D341Med (cell line): ENCODE data around the gene KHSRP.
"Not testable (repeated sequence)": the region's sequence is repeated elsewhere in the genome, so short reads cannot be mapped to it uniquely, and the experiment has no call there.

Experiments
- DNase-seq: peaks from one replicate; pipeline ENCODE4 v3.0.0; 2012; ENCODE audit warnings: low spot score

Gene KHSRP

DNA sequence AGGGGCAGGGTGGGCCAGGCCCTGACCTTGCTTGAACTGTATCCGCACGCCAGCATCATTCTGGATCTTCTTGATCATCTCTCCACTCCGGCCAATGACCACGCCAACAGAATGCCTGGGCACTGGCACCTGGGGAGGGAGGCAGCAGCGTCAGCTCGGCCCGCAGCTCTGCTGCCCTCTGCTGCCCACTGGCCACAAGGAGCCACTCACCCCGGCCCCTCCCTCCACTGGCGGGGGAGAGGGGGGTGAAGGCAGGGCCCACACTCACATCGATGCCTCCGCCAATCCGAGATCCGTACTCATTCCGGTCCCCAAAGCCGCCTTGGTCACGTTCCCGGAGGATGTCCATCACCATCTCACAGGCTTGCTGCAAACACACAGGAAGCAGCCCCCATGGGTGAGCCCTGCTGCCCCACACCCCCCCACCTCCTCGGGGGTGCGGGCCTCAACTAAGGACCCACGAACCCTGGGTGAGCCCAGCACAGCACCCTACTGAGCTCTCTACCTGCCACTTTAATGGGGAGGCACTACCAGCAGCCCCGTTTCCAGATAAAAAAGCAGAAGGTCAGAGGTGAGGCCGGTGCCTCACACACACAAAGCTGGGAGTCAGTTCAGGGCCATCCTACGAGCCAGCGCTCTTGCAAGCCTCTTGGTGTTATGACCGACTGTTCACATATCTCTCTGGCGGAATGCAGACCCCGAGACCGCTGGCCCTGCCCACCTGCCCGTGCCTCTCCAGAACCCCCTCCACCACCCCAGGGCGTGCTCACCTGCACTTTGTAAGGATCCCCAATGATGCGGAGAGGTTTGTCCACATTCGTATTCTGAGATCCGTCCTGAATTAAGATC lies 6.7 kb downstream of the KHSRP start:
- DNase-seq, result no peak

DNA sequence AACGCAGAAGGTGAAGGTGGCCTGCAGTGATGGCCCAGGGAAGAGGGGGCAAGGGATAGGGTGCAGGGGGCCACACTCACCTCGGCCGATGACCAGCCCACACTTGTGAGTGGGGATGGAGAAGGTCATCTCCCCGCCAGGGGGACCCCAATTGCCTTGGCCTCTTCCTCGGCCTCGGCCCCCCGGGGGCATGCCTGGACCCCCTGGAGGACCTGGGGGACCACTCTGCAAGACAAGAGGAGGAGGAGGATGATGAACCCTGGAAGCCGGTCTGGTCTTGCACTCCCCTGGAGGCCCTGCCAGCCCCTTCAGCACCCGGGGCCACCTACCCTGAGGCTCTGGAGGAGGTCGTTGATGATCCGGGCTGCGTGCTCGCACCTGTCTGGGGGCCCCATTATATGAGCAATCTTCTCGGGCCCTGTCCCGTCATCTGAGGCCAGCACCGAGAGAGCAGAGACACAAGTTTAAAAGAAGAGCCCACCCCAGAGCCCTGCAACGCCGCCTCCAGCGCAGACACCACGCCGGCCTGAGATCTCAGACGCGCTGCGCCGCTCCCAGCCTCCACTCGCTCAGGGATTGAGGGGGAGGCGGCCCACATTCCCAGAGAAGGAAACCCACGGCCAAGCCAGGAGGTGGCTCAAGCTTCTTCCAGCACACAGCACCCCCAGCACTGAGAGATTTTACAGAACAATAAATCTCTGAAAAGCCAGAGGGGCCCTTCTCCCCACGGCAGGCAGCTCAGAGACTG lies 7.8 kb downstream of the KHSRP start:
- no peak for DNase-seq

GRCh38 chr19:6415591-6416190 lies 8.9 kb downstream of the KHSRP start:
- no peak for DNase-seq

- no peak for DNase-seq
Measured at GRCh38 chr19:6414793-6415590, 9.6 kb downstream of the KHSRP start.

DNA sequence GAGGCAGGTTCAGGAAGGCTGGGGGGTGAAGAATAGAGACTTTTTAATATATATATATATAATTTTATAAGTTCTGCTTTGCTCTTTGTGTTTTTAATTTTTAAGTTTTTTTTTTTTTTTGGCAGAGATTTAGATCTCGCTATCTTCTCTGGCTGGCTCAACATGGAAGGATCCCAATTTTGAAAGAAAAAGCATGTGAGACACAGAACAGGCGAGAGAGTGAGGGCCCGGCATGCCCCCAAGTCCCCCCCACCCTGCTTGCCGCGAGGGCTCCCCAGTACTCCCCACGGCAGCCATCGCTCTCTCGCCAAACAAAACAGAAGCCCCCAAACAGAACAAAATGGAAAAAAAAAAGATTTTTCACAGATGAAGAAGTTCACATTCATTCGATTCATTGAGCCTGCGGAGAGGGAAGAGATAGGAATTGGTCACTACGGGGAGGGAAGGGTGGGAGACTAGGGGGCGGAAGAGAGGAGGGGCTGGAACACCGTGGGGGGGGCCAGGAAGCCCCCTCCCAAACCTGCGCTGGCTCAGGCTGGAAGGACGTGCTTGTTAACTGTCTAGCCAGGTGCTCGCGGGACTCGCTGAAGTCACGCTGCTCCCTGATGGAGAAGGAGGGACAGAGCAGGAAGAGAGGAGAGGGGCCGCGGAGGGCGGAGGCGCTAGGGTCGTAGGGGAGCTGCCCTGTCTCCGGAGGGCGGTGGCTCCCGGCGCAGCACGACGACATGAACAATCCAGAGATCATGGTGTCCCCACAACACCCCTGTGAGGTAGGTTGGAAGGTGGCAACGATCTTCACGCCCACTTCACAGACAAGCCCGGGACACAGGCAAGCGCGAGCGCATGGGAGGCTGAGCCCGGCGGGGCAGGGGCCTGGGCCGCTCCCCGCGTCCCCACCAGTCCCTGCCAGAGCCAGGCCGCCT lies 10.6 kb downstream of the KHSRP start:
- no peak for DNase-seq

DNA sequence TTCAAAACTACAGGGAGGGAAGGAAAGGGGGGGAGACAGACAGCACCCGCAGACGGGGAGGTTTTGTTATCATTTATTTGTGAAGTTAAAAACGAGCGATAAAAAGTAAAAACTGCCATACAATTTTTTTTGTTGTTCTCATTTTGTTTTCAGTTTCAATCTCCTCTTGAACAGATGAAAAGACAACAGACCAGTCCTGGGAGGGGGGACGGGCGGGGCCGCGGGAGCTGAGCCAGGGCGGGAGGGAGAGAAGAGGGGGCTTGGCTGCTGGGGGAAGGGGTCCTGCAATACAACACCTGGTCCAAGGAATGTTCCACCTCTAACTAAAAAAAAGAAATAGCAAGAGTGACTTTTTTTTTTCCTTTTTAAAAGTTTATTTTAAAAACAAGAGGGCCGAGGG lies 11.3 kb downstream of the KHSRP start:
- DNase-seq, result no peak

DNA sequence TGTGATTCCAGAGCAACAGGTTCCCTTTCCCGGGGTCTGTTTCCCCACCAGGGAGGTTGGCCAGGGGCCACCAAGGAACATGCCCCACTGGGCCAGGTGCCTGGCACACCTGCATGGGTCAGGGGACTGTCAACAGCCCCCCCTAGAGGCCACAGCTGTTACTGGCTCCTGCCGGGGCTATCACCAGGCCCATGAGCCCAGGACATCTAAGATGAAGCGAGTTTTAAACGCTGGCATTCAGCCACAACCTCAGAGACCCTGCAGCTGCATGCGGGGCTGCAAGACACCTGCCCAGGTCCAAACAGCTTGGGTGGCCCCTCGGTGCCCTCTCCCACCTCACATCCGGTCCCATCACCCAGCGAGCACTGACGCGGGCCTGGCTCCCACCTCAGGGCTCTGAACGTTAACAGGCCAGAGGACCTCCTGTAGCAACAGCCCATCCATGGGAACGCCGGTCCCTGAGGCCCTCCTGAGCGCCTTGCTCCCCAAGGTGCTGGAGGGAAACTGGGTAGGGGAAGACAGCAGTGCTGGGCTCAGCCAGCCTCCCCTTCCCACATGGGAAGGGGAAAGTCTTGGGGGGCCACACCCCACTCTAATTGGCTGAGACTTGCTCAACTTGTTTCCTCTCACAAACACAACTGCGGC lies 12.0 kb downstream of the KHSRP start:
- DNase-seq, result peak; percentile 78

DNA sequence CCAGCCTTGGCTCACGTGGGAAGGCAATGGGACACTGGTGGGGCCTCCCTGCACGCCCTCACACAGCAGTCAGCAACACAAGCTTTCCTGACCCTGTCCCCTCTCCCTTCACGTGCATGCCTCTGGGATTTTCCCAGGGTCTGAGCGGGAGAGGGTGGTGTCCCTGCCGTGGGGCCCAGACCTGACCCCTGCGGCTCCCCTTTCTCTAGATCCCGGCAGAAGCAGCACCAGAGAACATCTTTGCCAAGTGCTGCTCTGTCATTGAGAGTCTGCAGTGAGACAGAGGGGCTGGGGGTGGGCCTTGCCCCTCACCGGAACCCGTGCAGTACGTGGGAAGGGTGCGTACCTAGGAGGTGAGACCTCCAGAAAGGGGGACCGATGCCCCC lies 12.6 kb downstream of the KHSRP start:
- no peak for DNase-seq

DNA sequence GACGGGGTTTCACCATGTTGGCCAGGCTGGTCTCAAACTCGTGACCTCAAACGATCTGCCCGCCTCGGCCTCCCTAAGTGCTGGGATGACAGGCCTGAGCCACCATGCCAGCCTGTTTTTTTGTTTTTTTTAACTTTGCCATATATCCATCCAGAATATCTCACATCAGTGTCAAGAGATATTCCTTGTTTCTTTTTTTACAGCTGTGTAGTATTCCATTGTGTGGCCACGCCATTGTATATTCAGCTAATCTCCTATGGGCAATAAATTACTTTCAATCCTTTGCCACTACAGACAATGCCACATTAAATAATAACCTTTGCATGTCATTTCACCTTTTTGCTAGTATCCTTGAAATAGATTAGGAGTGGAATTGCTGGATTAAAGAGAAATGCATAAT lies 15.3 kb downstream of the KHSRP start:
- no peak for DNase-seq

GRCh38 chr19:6406401-6406800 lies 18.2 kb downstream of the KHSRP start:
- no peak for DNase-seq

- DNase-seq, result no peak
Measured at GRCh38 chr19:6402837-6403608, 21.6 kb downstream of the KHSRP start.

DNA sequence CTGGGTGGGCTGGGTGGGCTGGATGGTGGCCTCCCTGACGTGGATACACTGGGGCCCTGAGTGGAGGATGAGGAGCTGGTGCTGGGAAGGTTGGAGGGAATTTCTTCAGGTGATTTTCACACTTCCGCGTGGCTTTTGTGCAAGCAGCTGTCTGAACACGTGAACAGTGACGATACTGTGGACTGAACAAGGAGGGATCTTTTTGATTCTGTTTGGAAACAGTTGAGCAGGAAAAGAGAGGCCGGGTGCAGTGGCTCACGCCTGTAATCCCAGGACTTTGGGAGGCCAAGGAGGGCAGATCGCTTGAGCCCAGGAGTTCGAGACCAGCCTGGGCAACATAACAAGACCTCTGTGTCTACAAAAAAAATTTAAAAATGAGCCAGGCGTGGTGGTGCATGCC lies 22.6 kb downstream of the KHSRP start:
- DNase-seq, result no peak

GRCh38 chr19:6400062-6400944 lies 24.3 kb downstream of the KHSRP start:
- DNase-seq, result not testable (repeated sequence)

GRCh38 chr19:6396305-6396704 lies 28.3 kb downstream of the KHSRP start:
- no peak for DNase-seq

GRCh38 chr19:6394831-6395230 lies 29.8 kb downstream of the KHSRP start:
- no peak for DNase-seq

DNA sequence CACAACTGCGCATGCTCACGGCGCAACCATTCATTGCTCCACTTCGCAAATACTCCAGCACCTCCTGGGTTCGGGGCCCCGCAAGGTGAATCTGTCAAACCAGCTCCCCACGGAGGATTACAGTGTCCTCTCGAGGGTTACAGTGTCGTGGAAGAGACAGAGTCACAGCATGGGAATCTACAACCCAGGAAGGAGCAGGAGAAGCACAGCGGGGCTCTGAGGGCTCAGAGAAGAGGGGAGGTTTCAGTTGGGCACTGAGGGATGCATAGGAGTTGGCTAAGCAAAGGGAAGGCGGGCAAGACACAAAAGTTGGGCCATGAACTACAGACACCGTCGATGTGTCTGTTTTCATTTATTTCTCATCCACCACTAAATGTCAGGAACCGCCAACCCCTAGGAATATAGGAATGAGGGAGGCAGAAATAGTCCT lies 30.6 kb downstream of the KHSRP start:
- no peak for DNase-seq

- peak; percentile 99 for DNase-seq
Measured at GRCh38 chr19:6393074-6393982, 31.3 kb downstream of the KHSRP start, which contains the start of gene GTF2F1. Gene GTF2F1, minus strand, starts transcription at chr19:6393164. Its CDS starts 169 bp downstream, at chr19:6392995.
